DMS53 treated with DMSO at 0.1 percent for 48 hours (cell line): ENCODE results near the gene FGF6.
"Not testable (repeated sequence)": the region's sequence is repeated elsewhere in the genome, so short reads cannot be mapped to it uniquely, and the experiment has no call there.

Source experiments
- DNase-seq: peaks from one replicate; lab custom pipeline; 2025; ENCODE audit not compliant: unreplicated experiment; lab: John Stamatoyannopoulos, UW

Gene FGF6

DNA sequence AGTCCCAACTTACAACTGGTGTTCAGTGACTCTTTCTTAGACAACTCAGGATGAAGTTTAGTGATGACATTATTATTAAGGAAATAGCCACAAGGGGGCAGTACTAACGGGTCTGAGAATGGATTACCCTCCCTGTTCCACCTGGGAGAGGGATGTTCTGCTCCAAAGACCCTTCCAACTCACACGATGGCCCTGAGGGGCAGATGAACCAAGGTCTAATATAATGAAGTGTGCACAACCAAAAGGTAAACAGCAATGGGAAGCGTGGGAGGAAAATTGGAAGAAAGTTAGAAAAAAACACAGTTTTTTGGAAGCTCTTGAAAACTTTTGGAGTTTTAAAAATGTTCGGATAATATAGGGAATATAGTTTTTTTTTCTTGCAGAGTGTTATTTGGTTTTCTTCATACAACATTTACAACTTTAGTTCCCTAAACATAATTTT, 24.0 kb downstream of the FGF6 start:
- DNase-seq, result peak; percentile 99

DNA sequence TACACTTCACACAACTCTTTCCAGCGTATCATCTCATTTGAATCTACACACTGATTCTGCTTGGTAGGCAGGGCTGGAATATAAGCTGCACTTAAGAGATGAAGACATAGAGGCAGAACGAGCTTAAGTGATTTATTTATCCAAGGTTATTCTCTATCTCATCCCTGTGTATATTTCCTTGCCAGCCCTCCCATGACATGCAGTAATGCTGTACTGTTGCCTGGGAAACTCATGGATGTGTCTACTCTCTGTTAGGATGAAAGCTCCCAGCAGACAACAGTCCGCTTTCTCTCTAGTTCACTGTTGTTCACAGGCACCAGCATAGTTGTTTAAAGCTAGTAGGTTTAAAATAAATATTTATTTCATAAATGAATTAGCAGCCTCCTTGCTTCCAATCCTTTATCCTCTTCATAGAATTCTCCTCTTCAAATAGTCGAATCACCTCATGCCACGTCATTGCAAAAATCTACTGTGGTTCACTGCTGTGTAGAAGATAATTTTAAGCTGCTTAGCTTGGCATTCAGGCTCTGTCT, 25.4 kb downstream of the FGF6 start:
- no peak for DNase-seq

DNA sequence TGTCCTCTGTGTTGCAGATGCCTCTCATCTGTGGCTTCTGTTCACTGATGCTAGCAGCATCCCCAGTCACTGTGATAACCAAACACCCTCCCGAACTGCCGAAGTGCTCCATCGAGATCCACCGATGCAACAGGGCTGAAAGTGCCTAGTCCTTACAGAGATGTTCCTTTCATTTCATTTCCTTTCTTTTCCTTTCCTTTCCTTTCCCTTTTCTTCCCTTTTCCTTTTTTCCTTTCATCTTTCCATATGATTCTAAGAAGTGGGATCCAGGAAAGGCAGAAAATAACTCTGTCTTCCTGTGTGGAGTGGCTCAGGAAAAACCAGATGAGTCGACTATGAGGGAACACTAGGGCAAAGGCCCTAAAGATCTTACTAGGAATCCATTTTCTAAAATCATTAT, 26.7 kb downstream of the FGF6 start:
- DNase-seq, result no peak

DNA sequence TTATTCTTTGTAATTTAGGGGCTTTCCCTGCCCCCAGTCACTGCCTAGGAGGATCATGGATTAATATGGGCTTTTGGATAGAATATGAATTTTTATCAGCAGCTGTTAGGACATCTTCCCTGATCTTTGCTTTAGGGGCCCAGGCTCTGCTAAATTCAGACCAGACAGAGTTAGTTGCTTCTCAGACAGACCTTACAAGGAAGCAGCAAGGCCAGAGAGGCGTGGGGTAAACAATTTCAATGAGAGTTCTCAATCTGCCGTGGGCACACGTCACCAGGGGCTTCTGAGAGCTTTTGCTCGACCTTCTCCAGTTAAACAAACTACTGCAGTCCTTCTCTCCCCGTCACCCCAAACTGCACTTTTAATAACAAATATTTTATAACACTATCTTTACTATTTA, 27.7 kb downstream of the FGF6 start:
- no peak for DNase-seq

DNA sequence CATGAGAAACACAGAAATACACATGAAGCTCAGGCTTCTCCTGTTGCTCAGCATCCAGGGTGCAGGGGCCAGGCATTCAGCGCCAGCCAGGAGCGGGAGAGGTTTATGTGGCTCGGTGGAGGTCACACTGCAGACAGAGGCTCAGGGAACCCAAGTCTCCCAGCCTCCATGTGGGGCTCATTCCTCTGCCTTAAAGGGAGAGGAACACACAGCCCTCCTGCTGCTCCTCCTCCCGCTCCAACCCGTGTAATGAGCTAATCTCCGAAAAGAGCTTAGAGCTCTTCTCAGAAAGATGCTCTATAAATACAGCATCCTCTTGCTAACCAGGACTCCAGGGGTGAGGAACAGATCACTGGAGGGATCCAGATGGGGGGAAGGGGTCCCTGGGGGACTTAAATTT, 28.2 kb downstream of the FGF6 start:
- DNase-seq, result no peak

DNA sequence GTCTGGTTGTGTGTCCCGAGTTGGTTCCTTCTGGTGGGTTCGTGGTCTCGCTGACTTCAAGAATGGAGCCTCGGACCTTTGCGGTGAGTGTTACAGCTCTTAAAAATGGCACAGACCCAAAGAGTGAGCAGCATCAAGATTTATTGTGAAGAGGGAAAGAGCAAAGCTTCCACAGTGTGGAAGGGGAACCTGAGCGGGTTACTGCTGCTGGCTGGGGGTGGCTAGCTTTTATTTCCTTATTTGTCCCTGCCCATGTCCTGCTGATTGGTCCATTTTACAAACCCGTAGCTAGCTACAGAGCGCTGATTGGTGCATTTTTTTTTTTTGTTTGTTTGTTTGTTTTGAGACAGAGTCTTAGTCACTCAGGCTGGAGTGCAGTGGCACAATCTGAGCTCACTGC, 29.3 kb downstream of the FGF6 start:
- DNase-seq, result no peak

DNA sequence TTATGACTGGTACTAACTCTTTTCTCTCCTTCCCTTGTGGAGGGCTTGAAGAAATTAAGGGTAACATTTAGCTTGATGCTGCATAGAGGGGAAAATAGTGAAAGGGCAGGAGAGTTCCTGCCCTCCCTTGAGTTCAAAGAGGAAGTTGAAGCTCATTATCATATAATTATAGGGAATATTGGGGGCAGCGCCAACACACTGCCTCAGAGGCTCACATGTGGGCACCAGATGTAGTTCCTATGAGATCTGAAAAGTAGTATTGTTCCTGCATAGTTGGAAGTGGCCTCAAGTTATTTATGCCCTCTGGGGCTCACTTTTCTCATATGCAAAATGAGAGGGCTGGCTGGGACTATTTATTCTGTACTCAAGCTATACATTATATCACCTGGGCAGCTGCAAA, 33.1 kb downstream of the FGF6 start:
- DNase-seq, result no peak

DNA sequence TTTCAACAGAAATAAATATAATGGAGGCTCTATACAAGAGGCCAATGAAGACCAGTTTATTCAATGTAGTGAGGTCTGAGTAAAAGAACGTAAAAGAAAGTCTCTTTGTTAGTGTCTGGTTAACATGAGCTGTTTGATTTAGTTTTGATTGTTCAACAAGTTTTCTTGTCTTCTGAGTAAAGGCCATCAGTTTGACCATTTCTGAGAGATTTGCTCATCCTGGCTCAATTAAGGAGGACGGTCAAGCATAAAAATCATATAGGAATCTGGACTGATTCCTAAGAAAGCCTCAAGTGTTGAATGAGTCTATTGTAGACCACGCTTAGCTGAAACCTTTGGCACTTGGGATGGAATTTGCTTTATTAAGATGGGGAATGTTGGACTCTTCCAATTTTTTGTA, 33.6 kb downstream of the FGF6 start:
- DNase-seq, result no peak

DNA sequence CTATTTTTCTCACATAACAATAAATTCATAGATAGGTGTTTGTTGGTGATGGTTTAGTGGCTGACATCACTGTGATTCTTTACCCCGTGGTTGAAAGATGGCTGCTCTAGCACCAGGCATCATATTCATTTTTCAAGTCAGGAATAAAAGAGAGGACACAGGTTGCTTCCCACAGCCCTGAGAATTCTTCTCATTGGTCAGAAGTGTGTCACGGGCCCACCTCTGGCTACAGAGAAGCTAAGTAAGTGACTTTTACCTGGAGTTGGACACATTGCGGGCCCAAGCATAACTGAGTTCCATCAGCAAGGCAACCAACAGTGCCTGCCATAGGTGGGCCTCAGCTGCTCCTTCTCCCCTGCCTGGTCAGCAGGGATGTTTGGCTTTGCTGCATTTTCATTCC, 38.5 kb downstream of the FGF6 start:
- no peak for DNase-seq

DNA sequence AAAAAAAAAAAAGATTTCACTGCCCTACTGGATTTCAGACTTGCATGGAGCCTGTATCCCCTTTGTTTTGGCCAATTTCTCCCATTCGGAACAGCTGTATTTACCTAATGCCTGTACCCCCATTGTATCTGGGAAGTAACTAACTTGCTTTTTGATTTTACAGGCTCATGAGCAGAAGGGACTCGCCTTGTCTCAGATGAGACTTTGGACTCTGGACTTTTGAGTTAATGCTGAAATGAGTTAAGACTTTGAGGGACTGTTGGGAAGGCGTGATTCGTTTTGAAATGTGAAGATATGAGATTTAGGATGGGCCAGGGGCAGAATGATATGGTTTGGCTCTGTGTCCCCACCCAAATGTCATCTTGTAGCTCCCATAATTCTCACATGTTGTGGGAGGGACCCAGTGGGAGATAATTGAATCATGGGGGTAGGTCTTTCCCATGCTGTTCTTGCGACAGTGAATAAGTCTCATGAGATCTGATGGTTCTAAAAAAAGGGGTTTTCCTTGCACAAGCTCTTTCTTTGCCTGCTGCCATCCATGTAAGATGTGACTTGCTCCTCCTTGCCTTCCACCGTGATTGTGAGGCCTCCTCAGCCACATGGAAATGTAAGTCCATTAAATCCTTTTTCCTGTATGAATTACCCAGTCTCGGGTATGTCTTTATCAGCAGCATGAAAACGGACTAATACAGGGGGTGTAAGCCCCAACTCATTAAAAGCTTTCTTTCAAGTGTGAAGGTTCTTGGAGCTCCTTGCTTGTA, 40.6 kb downstream of the FGF6 start:
- not testable (repeated sequence) for DNase-seq

DNA sequence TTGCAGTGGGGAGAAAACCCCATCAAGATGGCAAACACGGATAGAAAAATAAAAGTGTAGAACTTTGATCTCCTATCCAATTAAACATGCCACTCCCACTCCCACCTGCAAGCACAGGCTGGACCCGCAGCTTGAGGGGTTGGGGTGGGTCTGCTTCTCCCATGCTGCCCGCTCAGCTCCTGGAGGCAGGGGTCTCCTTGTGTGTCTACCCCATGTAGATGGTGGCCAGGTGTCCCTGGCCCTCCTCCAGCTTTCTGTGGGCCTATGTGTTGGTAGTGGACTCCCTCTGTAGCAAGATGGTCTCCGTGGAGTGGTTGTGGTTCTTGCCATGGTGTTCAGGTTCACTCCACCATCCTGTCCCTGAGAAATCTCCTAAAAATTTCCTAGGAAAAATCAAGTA, 42.6 kb downstream of the FGF6 start:
- no peak for DNase-seq

DNA sequence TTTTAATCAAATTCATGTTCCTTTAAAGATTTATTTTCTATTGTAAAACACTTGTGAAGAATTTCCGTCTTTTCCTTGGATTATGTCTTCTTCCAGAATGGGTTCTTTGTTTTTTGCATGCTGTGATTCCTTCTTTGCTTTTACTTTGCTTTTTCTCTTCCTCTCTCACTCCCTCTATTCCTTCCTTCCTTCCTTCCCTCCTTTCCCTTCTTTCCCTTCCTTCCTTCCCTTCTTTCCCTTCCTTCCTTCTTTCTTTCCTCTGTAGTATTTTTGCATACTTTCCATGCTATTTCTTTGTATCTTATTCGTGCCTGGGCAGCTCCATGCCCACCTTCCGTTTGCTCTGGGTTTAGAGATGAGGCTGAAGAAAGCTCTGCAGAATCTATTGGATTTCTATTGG, 44.5 kb downstream of the FGF6 start:
- no peak for DNase-seq

DNA sequence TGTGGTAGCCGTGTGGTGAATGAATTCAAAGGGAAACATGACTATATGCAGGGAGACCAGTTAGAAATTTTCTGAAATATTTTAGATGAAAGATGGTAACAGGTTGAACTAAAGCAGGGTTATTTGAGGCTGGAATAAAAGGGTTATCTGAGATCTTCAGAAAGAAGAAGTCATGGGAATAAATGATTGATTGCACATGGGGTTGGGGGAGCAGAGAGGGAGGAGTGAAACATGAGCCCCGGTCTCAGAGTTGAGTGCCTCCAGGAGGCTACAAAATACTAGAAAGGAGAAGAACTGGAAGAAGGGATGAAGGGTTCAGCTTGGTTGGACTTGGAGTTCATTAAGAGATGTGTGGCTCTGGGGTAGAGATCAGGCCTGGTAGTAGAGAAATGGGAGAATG, 49.8 kb downstream of the FGF6 start:
- DNase-seq, result no peak

DNA sequence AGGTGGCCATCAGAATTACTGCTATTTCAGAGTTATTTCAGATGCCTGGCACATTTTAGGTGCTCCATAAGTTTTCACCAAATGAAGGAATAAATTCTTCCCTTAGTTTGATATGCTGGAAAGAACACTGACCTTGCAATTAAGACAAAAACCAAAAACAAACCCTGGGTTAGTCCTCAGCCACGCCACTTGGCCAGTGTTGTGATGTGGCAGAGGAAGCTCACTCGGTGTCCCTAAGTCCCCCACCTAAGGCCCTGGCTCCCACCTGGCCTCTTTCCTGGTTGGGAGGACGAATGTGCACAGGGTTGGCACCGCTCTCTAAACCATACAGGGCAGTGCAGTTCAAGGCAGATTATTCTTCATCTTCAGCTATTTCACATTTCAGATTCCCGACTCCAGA, 52.4 kb downstream of the FGF6 start:
- no peak for DNase-seq

DNA sequence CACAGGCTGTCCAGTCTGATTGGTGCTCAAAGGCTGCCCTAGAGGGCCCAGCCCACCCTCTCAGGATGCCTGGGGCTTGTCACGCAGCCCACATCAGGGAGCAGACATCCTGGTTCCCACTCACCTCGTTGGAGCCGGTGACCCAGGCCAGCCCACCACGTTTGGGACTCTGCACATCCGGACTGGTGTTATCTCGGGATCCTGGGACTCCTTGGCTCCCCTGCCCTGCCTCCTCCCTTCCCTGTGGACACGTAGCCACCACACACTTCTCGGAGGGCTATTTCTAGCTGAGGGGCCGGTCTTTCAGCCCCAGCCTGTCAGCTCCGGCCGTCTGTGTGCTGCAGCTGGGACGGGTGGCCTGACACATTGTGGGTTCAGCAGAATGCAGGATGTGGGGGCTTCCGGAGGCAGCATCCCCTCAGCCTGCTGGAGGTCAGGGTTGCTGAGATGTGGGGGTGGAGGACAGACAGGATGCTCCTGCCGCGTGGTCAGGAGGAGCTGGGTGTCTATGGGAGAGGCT, 53.3 kb downstream of the FGF6 start:
- DNase-seq, result no peak

DNA sequence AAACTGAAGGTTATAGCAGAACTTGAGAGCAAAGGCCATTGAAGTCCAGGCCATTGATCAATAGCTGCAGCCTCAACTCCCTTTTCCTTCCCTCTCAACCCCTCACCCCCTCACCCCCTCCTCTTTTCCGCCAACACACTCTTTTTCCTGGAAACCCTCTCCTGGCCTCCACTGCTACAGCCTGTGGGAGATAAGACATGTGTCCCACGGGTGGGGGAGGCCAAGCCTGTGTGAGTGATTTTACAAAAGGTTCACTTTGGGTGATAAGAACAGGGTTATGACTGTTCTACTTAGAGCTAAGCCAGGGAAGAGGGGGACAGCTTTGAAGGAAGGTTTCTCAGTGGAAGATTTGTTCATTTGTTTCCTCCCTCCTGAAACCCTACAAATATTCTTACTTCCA, 57.0 kb downstream of the FGF6 start:
- DNase-seq, result no peak

DNA sequence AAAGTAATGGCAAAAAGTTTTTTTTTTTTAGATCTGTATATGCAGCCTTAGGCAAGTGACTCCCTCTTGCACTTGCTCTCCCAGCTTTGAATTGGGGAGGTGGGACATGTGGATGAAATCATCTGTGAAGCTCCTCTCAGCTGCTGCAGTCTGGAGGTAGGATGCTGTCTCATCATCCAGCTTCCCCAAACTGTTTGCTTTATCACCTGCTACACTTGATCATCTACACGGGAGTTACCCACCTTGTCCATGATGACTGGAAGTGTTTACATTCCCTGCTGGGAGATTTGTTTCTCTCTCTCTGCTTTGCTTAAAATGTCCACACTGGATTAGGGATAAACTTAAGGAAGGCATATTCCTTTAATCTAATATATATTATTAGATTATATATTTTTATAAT, 57.6 kb downstream of the FGF6 start:
- DNase-seq, result peak; percentile 86

DNA sequence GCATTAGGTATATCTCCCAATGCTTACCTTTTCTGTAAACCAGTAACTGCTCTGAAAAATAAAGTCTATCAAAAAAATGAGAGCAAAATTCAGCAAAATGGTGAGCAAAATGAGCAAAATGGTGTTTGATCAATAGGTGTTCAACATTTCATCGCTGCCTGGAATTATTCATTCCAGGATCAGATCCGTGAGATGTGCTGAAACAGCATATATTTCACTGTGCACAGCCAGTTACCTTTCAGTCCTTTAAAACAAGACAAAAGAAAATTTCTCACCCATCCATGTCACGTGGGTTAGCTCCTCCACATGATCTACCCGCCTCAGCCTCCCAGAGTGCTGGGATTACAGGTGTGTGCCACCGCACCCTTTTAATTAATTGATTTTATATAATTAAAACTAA, 58.0 kb downstream of the FGF6 start:
- no peak for DNase-seq

DNA sequence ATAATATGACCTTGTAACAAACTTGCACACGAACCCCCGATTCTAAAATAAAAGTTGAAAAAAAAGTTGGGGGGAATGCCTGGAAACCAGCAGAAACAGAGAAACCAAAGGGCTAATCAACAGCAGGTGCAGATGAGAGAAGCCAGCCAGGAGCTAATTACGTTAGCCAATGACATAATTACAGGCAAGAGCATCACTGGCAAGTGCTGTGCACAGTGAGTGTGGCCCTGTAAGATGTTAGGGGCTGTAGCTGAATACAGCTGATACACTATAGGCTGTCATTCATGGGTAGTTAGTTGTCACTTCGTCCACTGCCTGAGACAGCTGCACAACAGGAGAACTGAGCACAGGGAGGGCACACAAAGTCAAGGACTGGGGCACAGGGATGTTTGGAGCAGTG, 58.8 kb downstream of the FGF6 start:
- no peak for DNase-seq
